Measurements from ENCODE around the gene PCNX2. TPM values are rescaled to one million over a fixed set of nuclear protein-coding genes. Genes with fewer than 3 reads are reported as not detected.

PCNX2 gene
- total RNA-seq, 1 experiment from 2014 or later: 15.0 TPM

GRCh38 chr1:233016798-233017197 lies 278.7 kb downstream of the PCNX2 start:
- no peak overlapping the region for H3K4me3 Mint-ChIP-seq (ENCODE audit: unreplicated experiment)
- intact Hi-C loops (cut with micrococcal nuclease; ENCODE audit: unreplicated experiment): no loop called here
- no TSS peak for BruUV-seq (replicated peaks)
- Histone ChIP-seq H3K4me1 (no peaks in the 10 kb centered on the region), H3K27me3 (replicated peaks; ENCODE audit: control insufficient read depth, insufficient read depth, low read length) (no peaks in the 10 kb centered on the region), H3K36me3 (ENCODE audit: control insufficient read depth, insufficient read depth, low read length) (no peaks in the 10 kb centered on the region), H3K9me3 (no peaks in the 10 kb centered on the region), H3K4me3 (ENCODE audit: low read depth, low read length) (no peak overlapping the region)
- ChIA-PET POLR2A (no interaction called here), CTCF (no interaction called here)
- H3K4me1 Mint-ChIP-seq (ENCODE audit: low read depth, unreplicated experiment): peaks cover 16% of the 10 kb centered on the region
- H3K27me3 Mint-ChIP-seq (ENCODE audit: insufficient read depth, unreplicated experiment): no peaks in the 10 kb centered on the region
- TF ChIP-seq CTCF (IDR thresholded peaks at IDR 0.05; ENCODE audit: insufficient read depth in 1 of 2, low read depth in 1 of 2, low read length in 1 of 2, severe bottlenecking in 1 of 2, unreplicated experiment in 1 of 2): no peak
- H3K9me3 Mint-ChIP-seq (ENCODE audit: unreplicated experiment): no peaks in the 10 kb centered on the region
- no peaks in the 10 kb centered on the region for H3K36me3 Mint-ChIP-seq (ENCODE audit: insufficient read depth, unreplicated experiment)
- no peak for DNase-seq
- no peak overlapping the region for H3K27ac Mint-ChIP-seq (ENCODE audit: unreplicated experiment)

- Mint-ChIP-seq H3K27ac (ENCODE audit: unreplicated experiment) (no peak overlapping the region), H3K4me3 (ENCODE audit: unreplicated experiment) (no peak overlapping the region), H3K4me1 (ENCODE audit: low read depth, unreplicated experiment) (peaks cover 16% of the 10 kb centered on the region), H3K36me3 (ENCODE audit: insufficient read depth, unreplicated experiment) (no peaks in the 10 kb centered on the region), H3K9me3 (ENCODE audit: unreplicated experiment) (no peaks in the 10 kb centered on the region), H3K27me3 (ENCODE audit: insufficient read depth, unreplicated experiment) (no peaks in the 10 kb centered on the region)
- Histone ChIP-seq H3K4me1 (no peaks in the 10 kb centered on the region), H3K9me3 (no peaks in the 10 kb centered on the region), H3K4me3 (ENCODE audit: low read depth, low read length) (no peak overlapping the region), H3K36me3 (ENCODE audit: control insufficient read depth, insufficient read depth, low read length) (no peaks in the 10 kb centered on the region), H3K27me3 (replicated peaks; ENCODE audit: control insufficient read depth, insufficient read depth, low read length) (no peaks in the 10 kb centered on the region)
- no peak for DNase-seq
- ChIA-PET CTCF (no interaction called here), POLR2A (no interaction called here)
- no TSS peak for BruUV-seq (replicated peaks)
- no peak for TF ChIP-seq CTCF (IDR thresholded peaks at IDR 0.05; ENCODE audit: insufficient read depth in 1 of 2, low read depth in 1 of 2, low read length in 1 of 2, severe bottlenecking in 1 of 2, unreplicated experiment in 1 of 2)
- intact Hi-C loops (cut with micrococcal nuclease; ENCODE audit: unreplicated experiment): no loop called here
Measured at GRCh38 chr1:233015965-233016364, 279.6 kb downstream of the PCNX2 start.

GRCh38 chr1:233012021-233012420 lies 283.5 kb downstream of the PCNX2 start:
- Mint-ChIP-seq H3K4me3 (ENCODE audit: unreplicated experiment) (no peak overlapping the region), H3K9me3 (ENCODE audit: unreplicated experiment) (no peaks in the 10 kb centered on the region), H3K36me3 (ENCODE audit: insufficient read depth, unreplicated experiment) (no peaks in the 10 kb centered on the region), H3K4me1 (ENCODE audit: low read depth, unreplicated experiment) (no peaks in the 10 kb centered on the region), H3K27me3 (ENCODE audit: insufficient read depth, unreplicated experiment) (no peaks in the 10 kb centered on the region), H3K27ac (ENCODE audit: unreplicated experiment) (no peak overlapping the region)
- intact Hi-C loops (cut with micrococcal nuclease; ENCODE audit: unreplicated experiment): no loop called here
- Histone ChIP-seq H3K9me3 (no peaks in the 10 kb centered on the region), H3K4me3 (ENCODE audit: low read depth, low read length) (no peak overlapping the region), H3K36me3 (ENCODE audit: control insufficient read depth, insufficient read depth, low read length) (no peaks in the 10 kb centered on the region), H3K27me3 (replicated peaks; ENCODE audit: control insufficient read depth, insufficient read depth, low read length) (no peaks in the 10 kb centered on the region), H3K4me1 (no peaks in the 10 kb centered on the region)
- no peak for DNase-seq
- ChIA-PET CTCF (no interaction called here), POLR2A (no interaction called here)
- BruUV-seq (replicated peaks): no TSS peak
- TF ChIP-seq CTCF (IDR thresholded peaks at IDR 0.05; ENCODE audit: insufficient read depth in 1 of 2, low read depth in 1 of 2, low read length in 1 of 2, severe bottlenecking in 1 of 2, unreplicated experiment in 1 of 2): no peak
